H9 (cell line): ENCODE data around the gene NTF4. TPM values are rescaled to one million over a fixed set of nuclear protein-coding genes. Genes with fewer than 3 reads are reported as not detected.

Experiments
- DNase-seq: peaks from one replicate; pipeline ENCODE4 v3.0.0-alpha.2; 2017
- H2AFZ ChIP-seq: one replicate; pipeline ENCODE4 v1.6.1; 2013; ENCODE audit warnings: mild to moderate bottlenecking, low read length, control low read depth, moderate library complexity
- H2AK5ac ChIP-seq: 2 replicates; pipeline ENCODE4 v1.6.1; 2013; ENCODE audit warnings: low read length, control low read depth, mixed read lengths; ENCODE audit not compliant: insufficient read length
- H2BK120ac ChIP-seq: one replicate; pipeline ENCODE4 v1.6.1; 2013; ENCODE audit warnings: low read depth, mild to moderate bottlenecking, low read length, control low read depth, inconsistent platforms; ENCODE audit not compliant: poor library complexity, severe bottlenecking
- H2BK12ac ChIP-seq: 2 replicates; pipeline ENCODE4 v1.6.1; 2013; ENCODE audit warnings: low read length, control low read depth, mixed read lengths, low read depth; ENCODE audit not compliant: insufficient read length
- H2BK15ac ChIP-seq: 2 replicates; pipeline ENCODE4 v1.6.1; 2013; ENCODE audit warnings: low read depth, low read length, control low read depth
- H2BK20ac ChIP-seq: one replicate; pipeline ENCODE4 v1.6.1; 2013; ENCODE audit warnings: low read depth, mild to moderate bottlenecking, low read length, control low read depth, inconsistent platforms; ENCODE audit not compliant: poor library complexity, severe bottlenecking
- H2BK5ac ChIP-seq: 2 replicates; pipeline ENCODE4 v1.6.1; 2013; ENCODE audit warnings: low read length, control low read depth, mixed read lengths; ENCODE audit not compliant: insufficient read length
- H3K14ac ChIP-seq: 2 replicates; pipeline ENCODE4 v1.6.1; 2013; ENCODE audit warnings: low read length, control low read depth; ENCODE audit not compliant: insufficient read depth
- H3K18ac ChIP-seq: 2 replicates; pipeline ENCODE4 v1.6.1; 2013; ENCODE audit warnings: low read depth, mild to moderate bottlenecking, mixed read lengths, low read length, control low read depth; ENCODE audit not compliant: insufficient read length
- H3K23ac ChIP-seq: 2 replicates; pipeline ENCODE4 v1.6.1; 2013; ENCODE audit warnings: low read length, control low read depth, mixed read lengths, low read depth; ENCODE audit not compliant: insufficient read length
- H3K23me2 ChIP-seq: 2 replicates; pipeline ENCODE4 v1.6.1; 2013; ENCODE audit warnings: low read depth, mild to moderate bottlenecking, mixed read lengths, low read length, control low read depth; ENCODE audit not compliant: insufficient read length, poor library complexity, severe bottlenecking
- H3K27ac ChIP-seq: 2 replicates; pipeline ENCODE4 v1.5.1; 2013; ENCODE audit warnings: low read length, control low read depth, mixed read lengths, low read depth; ENCODE audit not compliant: insufficient read length
- H3K27me3 ChIP-seq: 2 replicates; pipeline ENCODE4 v1.6.1; 2013; ENCODE audit warnings: low read length, control low read depth, inconsistent platforms; ENCODE audit not compliant: insufficient read depth
- H3K4ac ChIP-seq: 2 replicates; pipeline ENCODE4 v1.6.1; 2013; ENCODE audit warnings: low read depth, mild to moderate bottlenecking, control low read depth, inconsistent platforms, low read length, moderate library complexity
- H3K4me1 ChIP-seq: 2 replicates; pipeline ENCODE4 v1.6.1; 2013; ENCODE audit warnings: low read length, control low read depth, inconsistent platforms; ENCODE audit not compliant: insufficient read depth
- H3K4me2 ChIP-seq: 2 replicates; pipeline ENCODE4 v1.6.1; 2013; ENCODE audit warnings: low read length, control low read depth, mixed read lengths; ENCODE audit not compliant: insufficient read length, insufficient read depth
- H3K56ac ChIP-seq: 2 replicates; pipeline ENCODE4 v1.6.1; 2013; ENCODE audit warnings: low read depth, mild to moderate bottlenecking, mixed read lengths, low read length, control low read depth; ENCODE audit not compliant: insufficient read length
- H3K79me1 ChIP-seq: 2 replicates; pipeline ENCODE4 v1.6.1; 2013; ENCODE audit warnings: low read depth, mild to moderate bottlenecking, moderate library complexity, low read length, control low read depth, inconsistent platforms; ENCODE audit not compliant: insufficient read depth, poor library complexity, severe bottlenecking
- H3K79me2 ChIP-seq: 2 replicates; pipeline ENCODE4 v1.6.1; 2013; ENCODE audit warnings: low read length, control low read depth, inconsistent platforms; ENCODE audit not compliant: insufficient read depth
- H3K9ac ChIP-seq: 2 replicates; pipeline ENCODE4 v1.6.1; 2013; ENCODE audit warnings: low read length, control low read depth, mixed read lengths; ENCODE audit not compliant: insufficient read length; ENCODE audit errors: extremely low read depth
- H3K9me3 ChIP-seq: one replicate; pipeline ENCODE4 v1.6.1; 2013; ENCODE audit warnings: low read depth, low read length, inconsistent platforms; ENCODE audit not compliant: control insufficient read depth
- H3T11ph ChIP-seq: one replicate; pipeline ENCODE4 v1.6.1; 2013; ENCODE audit warnings: mild to moderate bottlenecking, low read length, control low read depth, inconsistent platforms
- H4K20me1 ChIP-seq: one replicate; pipeline ENCODE4 v1.6.1; 2013; ENCODE audit not compliant: control insufficient read depth, insufficient read length, insufficient read depth
- H4K5ac ChIP-seq: 2 replicates; pipeline ENCODE4 v1.6.1; 2013; ENCODE audit warnings: low read depth, mild to moderate bottlenecking, mixed read lengths, low read length, control low read depth; ENCODE audit not compliant: insufficient read length
- H4K8ac ChIP-seq: replicated peaks from 2 replicates; pipeline ENCODE4 v1.6.1; 2013; ENCODE audit warnings: low read length, control low read depth, mixed read lengths, low read depth; ENCODE audit not compliant: insufficient read length
- H4K91ac ChIP-seq: 2 replicates; pipeline ENCODE4 v1.6.1; 2013; ENCODE audit warnings: low read depth, mild to moderate bottlenecking, moderate library complexity, mixed read lengths, low read length, control low read depth; ENCODE audit not compliant: insufficient read length
- H3K27ac Mint-ChIP-seq, 3 experiments: 2 replicates in 2 of 3; 3 replicates in 1 of 3; pipeline ENCODE4 v1.8.0; 2020 to 2021; ENCODE audit warnings: mixed read lengths in 3 of 3, mild to moderate bottlenecking in 1 of 3, moderate library complexity in 1 of 3
- H3K27me3 Mint-ChIP-seq: 2 replicates; pipeline ENCODE4 v1.8.0; 2021; ENCODE audit warnings: low read depth, mild to moderate bottlenecking, moderate library complexity, mixed read lengths
- H3K36me3 Mint-ChIP-seq, 3 experiments: 2 replicates in 2 of 3; 3 replicates in 1 of 3; pipeline ENCODE4 v1.8.0; 2020 to 2021; ENCODE audit warnings: low read depth in 3 of 3, mixed read lengths in 3 of 3; ENCODE audit not compliant: insufficient read depth in 1 of 3
- H3K4me1 Mint-ChIP-seq, 2 experiments: 2 replicates each; pipeline ENCODE4 v1.8.0; 2020; ENCODE audit warnings: mixed read lengths in 2 of 2
- H3K4me3 Mint-ChIP-seq, 2 experiments: 2 replicates in 1 of 2; 3 replicates in 1 of 2; pipeline ENCODE4 v1.8.0; 2020 to 2021; ENCODE audit warnings: mild to moderate bottlenecking in 2 of 2, mixed read lengths in 2 of 2, moderate library complexity in 1 of 2
- H3K9me3 Mint-ChIP-seq, 2 experiments: 2 replicates in 1 of 2; 3 replicates in 1 of 2; pipeline ENCODE4 v1.8.0; 2020; ENCODE audit warnings: mild to moderate bottlenecking in 2 of 2, mixed read lengths in 2 of 2, moderate library complexity in 1 of 2
- CTCF ChIP-seq: fragments of 200-600 bp; sonication (generic); conservative IDR thresholded peaks from 3 replicates; pipeline ENCODE4 v1.8.0; 2021; ENCODE audit warnings: antibody characterized with exemption, mild to moderate bottlenecking
- WGBS: extraction: QIAGEN DNeasy Blood & Tissue Kit; methylation state at CpG from one replicate; pipeline ENCODE4 v1.1.7; 2013; ENCODE audit warnings: missing lambda C conversion rate, low lambda C conversion rate, mixed read lengths; ENCODE audit not compliant: insufficient read length; ENCODE audit errors: extremely low coverage; 5-methylcytosine and 5-hydroxymethylcytosine counted together
- total RNA-seq: library from RNA; stranded (reverse); gene quantifications from 2 replicates; pipeline ENCODE4 v1.2.1, GENCODE V29; 2021

NTF4 gene
- total RNA-seq, 1 experiment from 2014 or later, result 2.1 TPM

GRCh38 chr19:49067554-49067953 lies 2.9 kb upstream of the NTF4 start:
- Histone ChIP-seq H2BK20ac (no peak overlapping the region), H3K9ac (no peak overlapping the region), H2BK120ac (no peak overlapping the region), H3K14ac (no peak overlapping the region), H3K9me3 (no peaks in the 10 kb centered on the region), H4K20me1 (no peaks in the 10 kb centered on the region), H2BK12ac (no peak overlapping the region), H3K27me3 (peaks cover 36% of the 10 kb centered on the region; the same call in 1 of the 2 replicates), H3K23ac (no peak overlapping the region), H3K4me2 (no peak overlapping the region), H3K79me2 (no peaks in the 10 kb centered on the region), H3K4ac (no peak overlapping the region), H2AK5ac (no peak overlapping the region), H4K8ac (no peak overlapping the region), H3K4me1 (peaks cover 2% of the 10 kb centered on the region; the same call in 1 of the 2 replicates), H2BK15ac (no peak overlapping the region; the same call in 1 of the 2 replicates), H3K56ac (no peak overlapping the region), H3K23me2 (peaks cover 3% of the 10 kb centered on the region), H2AFZ (no peak overlapping the region), H4K5ac (no peak overlapping the region), H4K91ac (no peak overlapping the region), H2BK5ac (no peak overlapping the region), H3K18ac (no peak overlapping the region), H3T11ph (no peak overlapping the region), H3K27ac (no peak overlapping the region), H3K79me1 (no peaks in the 10 kb centered on the region)
- Mint-ChIP-seq H3K36me3 (peaks cover 0 to 4% (median 3%) of the 10 kb centered on the region in 3 experiments; a peak in 3 of 7 replicates), H3K9me3 (peaks cover 7 to 14% of the 10 kb centered on the region in 2 experiments; a peak in 4 of 5 replicates), H3K4me1 (peaks cover 29 to 46% of the 10 kb centered on the region in 2 experiments), H3K27ac (no peak overlapping the region), H3K4me3 (no peak overlapping the region), H3K27me3 (peaks cover 83% of the 10 kb centered on the region)
- DNase-seq, result no peak
- TF ChIP-seq CTCF, result no peak
- no CpG with 5 or more reads among the region's 3 CpGs for WGBS
